Stimulated activated CD4-positive, alpha-beta T cell treated with anti-CD3 and anti-CD28 coated beads, Interleukin-15, amount 100 ng/mL, for 24 hours (primary cell): ENCODE results near the gene CWC22.
"Not testable (repeated sequence)": the region's sequence is repeated elsewhere in the genome, so short reads cannot be mapped to it uniquely, and the experiment has no call there.

Source experiments
- DNase-seq: peaks from one replicate; pipeline ENCODE4 v3.0.0-alpha.2; 2020

The CWC22 gene

GRCh38 chr2:180002198-180002770, 4.8 kb downstream of the CWC22 start:
- DNase-seq = no peak

GRCh38 chr2:180001726-180002125, 5.4 kb downstream of the CWC22 start:
- DNase-seq = no peak

- DNase-seq = no peak
Measured at GRCh38 chr2:180000434-180000833, 6.7 kb downstream of the CWC22 start.

GRCh38 chr2:179999000-179999399, 8.1 kb downstream of the CWC22 start:
- DNase-seq = no peak

- no peak for DNase-seq
Measured at GRCh38 chr2:179995741-179996515, 11.2 kb downstream of the CWC22 start.

GRCh38 chr2:179991344-179991743, 15.8 kb downstream of the CWC22 start:
- peak; percentile 11 for DNase-seq

GRCh38 chr2:179990676-179991317, 16.3 kb downstream of the CWC22 start:
- DNase-seq = no peak

- DNase-seq = no peak
Measured at GRCh38 chr2:179987916-179988315, 19.2 kb downstream of the CWC22 start.

GRCh38 chr2:179985163-179985820, 21.8 kb downstream of the CWC22 start:
- DNase-seq = no peak

- no peak for DNase-seq
Measured at GRCh38 chr2:179983250-179983932, 23.7 kb downstream of the CWC22 start.

GRCh38 chr2:179981085-179981484, 26.0 kb downstream of the CWC22 start:
- no peak for DNase-seq

GRCh38 chr2:179974761-179975160, 32.3 kb downstream of the CWC22 start:
- DNase-seq = no peak

- no peak for DNase-seq
Measured at GRCh38 chr2:179966778-179967394, 40.2 kb downstream of the CWC22 start.

GRCh38 chr2:179965291-179966258, 41.5 kb downstream of the CWC22 start:
- DNase-seq = no peak

GRCh38 chr2:179963626-179964025, 43.5 kb downstream of the CWC22 start:
- no peak for DNase-seq

GRCh38 chr2:179958251-179958650, 48.8 kb downstream of the CWC22 start:
- DNase-seq = not testable (repeated sequence)

- no peak for DNase-seq
Measured at GRCh38 chr2:179954026-179954425, 53.1 kb downstream of the CWC22 start.

GRCh38 chr2:179953359-179953758, 53.7 kb downstream of the CWC22 start:
- no peak for DNase-seq

- no peak for DNase-seq
Measured at GRCh38 chr2:179952658-179953057, 54.4 kb downstream of the CWC22 start.

- no peak for DNase-seq
Measured at GRCh38 chr2:179951680-179952079, 55.4 kb downstream of the CWC22 start.

GRCh38 chr2:179950391-179950790, 56.7 kb downstream of the CWC22 start:
- DNase-seq = no peak
